ENCODE measurements around the gene DPP10.

The DPP10 gene

GRCh38 chr2:115161771-115162493 lies 719.5 kb downstream of the DPP10 start:
- no peak for TF ChIP-seq ZFX (IDR thresholded peaks at IDR 0.05)
- no peak for TF ChIP-seq CTCF (conservative IDR thresholded peaks at IDR 0.05)
- H3K27ac ChIP-seq, result no peak overlapping the region

- no peak overlapping the region for H3K27ac ChIP-seq
- TF ChIP-seq ZFX (IDR thresholded peaks at IDR 0.05) (no peak), CTCF (conservative IDR thresholded peaks at IDR 0.05) (no peak)
These were observed 720.3 kb downstream of the DPP10 start for GRCh38 chr2:115162494-115163293.

DNA sequence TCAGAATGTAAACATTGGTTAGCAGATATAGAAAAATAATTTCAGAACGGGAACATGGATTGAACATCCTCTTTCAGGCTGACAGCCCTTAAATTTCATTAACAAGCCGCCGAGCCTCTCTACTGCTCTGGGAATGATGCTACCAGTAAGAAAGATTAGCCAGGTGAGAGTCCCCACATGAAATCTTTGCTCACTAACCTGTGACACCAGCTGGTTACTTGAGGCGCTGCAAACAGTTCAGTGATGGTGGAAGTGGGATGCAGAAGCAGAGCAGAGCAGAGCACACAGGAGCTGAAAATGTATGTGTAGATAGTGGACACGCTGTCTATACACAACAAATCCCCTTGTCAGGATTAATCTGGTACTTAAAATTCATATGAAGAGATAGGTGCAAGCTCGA lies 721.1 kb downstream of the DPP10 start:
- no peak overlapping the region for H3K27ac ChIP-seq

DNA sequence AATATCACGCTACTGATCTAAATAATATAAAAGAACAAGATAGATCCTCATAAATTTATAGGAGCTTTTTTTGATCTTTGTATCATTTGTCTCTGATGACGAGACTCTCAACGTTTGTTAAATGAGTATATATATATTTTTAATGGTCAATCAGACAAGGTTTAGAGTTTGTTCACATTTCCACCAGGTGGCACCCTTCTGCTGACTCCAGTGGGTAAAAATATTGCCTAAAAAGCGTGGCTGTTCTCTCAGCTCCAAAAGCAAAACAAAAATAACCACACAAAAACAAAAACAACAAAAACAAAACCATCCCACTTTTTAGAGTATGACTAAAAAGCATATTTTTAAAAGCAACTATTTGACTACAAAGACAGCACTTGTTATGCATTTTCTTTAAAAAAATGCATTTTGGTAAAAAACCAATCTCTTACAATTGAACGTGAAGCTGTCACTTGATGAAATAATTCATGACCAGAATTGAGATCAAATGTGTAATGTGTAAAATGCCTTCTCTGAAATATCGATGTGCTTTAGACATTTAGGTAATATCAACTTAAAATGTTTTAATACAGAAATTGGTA lies 723.2 kb downstream of the DPP10 start:
- TF ChIP-seq CTCF (conservative IDR thresholded peaks at IDR 0.05) (peak; percentile 76), ZFX (IDR thresholded peaks at IDR 0.05) (no peak)

More for the DNA sequence above, 721.1 kb downstream of the DPP10 start:
- TF ChIP-seq ZFX (IDR thresholded peaks at IDR 0.05) (no peak), CTCF (conservative IDR thresholded peaks at IDR 0.05) (0 out of 2 replicates have a peak, but pooled peaks have one; percentile 11)

DNA sequence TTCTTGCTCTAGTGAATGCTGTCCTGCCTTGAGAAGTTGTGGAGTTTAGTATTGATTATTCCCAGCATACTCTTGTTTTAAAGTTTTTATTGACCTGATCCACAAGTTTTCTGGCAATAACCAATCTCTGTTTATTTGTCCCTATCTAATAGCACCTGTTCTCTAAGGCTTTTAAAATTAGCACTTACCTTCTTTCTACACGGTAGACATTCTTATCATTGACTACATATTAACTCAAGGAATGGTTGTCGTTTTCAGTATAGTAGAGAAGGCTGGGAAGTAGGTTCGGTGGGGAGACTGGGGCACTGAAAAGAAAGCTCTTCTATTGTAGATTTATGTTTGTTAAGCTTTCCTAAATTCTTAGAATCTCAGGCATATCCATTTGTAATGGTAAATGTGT lies 726.0 kb downstream of the DPP10 start:
- no peak overlapping the region for H3K27ac ChIP-seq
- no peak for TF ChIP-seq ZFX (IDR thresholded peaks at IDR 0.05)
- no peak for TF ChIP-seq CTCF (conservative IDR thresholded peaks at IDR 0.05)

More for the DNA sequence above, 723.2 kb downstream of the DPP10 start:
- no peak overlapping the region for H3K27ac ChIP-seq

- H3K27ac ChIP-seq, result no peak overlapping the region
- TF ChIP-seq CTCF (conservative IDR thresholded peaks at IDR 0.05), result no peak
- no peak for TF ChIP-seq ZFX (IDR thresholded peaks at IDR 0.05)
These were observed 727.4 kb downstream of the DPP10 start for GRCh38 chr2:115169814-115170213.

- no peak overlapping the region for H3K27ac ChIP-seq
- TF ChIP-seq CTCF (conservative IDR thresholded peaks at IDR 0.05), result no peak
- TF ChIP-seq ZFX (IDR thresholded peaks at IDR 0.05), result no peak
These were observed 729.3 kb downstream of the DPP10 start for GRCh38 chr2:115171751-115172150.

Measured in C4-2B (cell line).